Mesodermal cell (in vitro differentiated cells): ENCODE data around the gene CD99L2.

ENCODE experiments used
- H3K27ac ChIP-seq: 2 replicates; pipeline ENCODE4 v1.7.0; 2013; ENCODE audit warnings: mild to moderate bottlenecking, low read depth, low read length, moderate library complexity; ENCODE audit not compliant: severe bottlenecking
- H3K36me3 ChIP-seq: 2 replicates; pipeline ENCODE4 v1.7.1; 2013; ENCODE audit warnings: mild to moderate bottlenecking, low read length, moderate library complexity; ENCODE audit not compliant: control insufficient read depth, insufficient read depth
- H3K4me1 ChIP-seq: one replicate; pipeline ENCODE4 v1.7.1; 2013; ENCODE audit warnings: mild to moderate bottlenecking, low read length; ENCODE audit not compliant: insufficient read depth, control insufficient read depth, poor library complexity, severe bottlenecking
- H3K4me3 ChIP-seq: 2 replicates; pipeline ENCODE4 v1.7.0; 2013; ENCODE audit warnings: low read length, control low read depth, mild to moderate bottlenecking; ENCODE audit not compliant: insufficient read depth, poor library complexity, severe bottlenecking; ENCODE audit errors: extremely low read depth
- H3K9me3 ChIP-seq: 2 replicates; pipeline ENCODE4 v1.7.1; 2013; ENCODE audit warnings: mild to moderate bottlenecking, low read length, moderate library complexity; ENCODE audit not compliant: control insufficient read depth
- WGBS, 2 experiments: methylation state at CpG; one replicate each; pipeline ENCODE4 v1.1.5; 2013; ENCODE audit warnings: missing lambda C conversion rate in 2 of 2; ENCODE audit not compliant: insufficient coverage in 2 of 2; 5-methylcytosine and 5-hydroxymethylcytosine counted together

CD99L2 gene

DNA sequence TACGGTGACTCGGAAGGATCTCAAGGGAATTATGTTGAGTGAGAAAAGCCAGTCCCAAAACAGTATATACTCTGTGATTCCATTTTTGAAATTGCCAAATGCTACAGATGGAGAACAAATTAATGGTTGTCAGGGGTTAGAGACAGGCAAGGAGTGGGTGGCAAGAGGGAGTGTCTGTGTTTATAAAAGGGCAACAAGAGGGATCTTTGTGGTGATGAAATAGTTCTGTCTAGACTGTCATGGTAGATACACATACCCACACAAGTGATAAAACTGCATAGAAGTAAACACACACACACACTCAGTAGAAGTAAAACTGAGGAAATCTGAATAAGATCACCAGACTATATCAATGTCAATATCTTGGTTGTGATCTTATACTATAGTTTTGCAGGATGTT lies 92.7 kb downstream of the CD99L2 start:
- H3K27ac ChIP-seq = no peak overlapping the region
- 100% methylated on average over 2 of the region's 2 CpGs; no CpG with 5 or more reads in 1 of the 2 experiments for WGBS, 2 experiments
- no peaks in the 10 kb centered on the region for H3K36me3 ChIP-seq

DNA sequence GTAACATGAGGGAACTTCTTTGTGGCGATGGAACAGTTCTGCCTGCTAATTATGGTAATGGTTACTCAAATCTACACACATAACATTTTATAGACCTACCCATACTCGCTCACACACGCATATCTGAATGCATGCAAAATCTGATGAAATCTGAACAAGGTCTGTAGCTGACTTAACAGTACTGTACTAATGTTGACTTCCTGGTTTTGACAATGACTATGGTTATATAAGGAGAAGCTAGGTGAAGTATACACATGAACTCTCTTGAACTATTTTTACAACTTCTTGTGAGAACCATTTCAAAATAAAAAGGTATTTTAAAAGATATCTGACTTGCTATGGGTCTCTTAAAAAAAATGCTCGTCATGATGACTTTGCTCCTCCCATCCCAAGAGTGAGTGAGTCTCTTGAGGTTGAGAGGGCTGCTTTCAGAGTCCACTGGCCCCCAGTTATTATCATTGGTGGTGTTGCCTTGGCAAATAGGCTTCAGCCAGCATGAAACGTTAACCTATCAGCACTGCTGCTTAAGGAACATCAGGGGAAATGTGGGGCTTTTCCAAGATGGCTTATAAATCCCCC lies 105.4 kb downstream of the CD99L2 start:
- H3K4me3 ChIP-seq = no peak overlapping the region
- no peaks in the 10 kb centered on the region for H3K9me3 ChIP-seq
- H3K36me3 ChIP-seq = no peaks in the 10 kb centered on the region
- no CpG with 5 or more reads among the region's 5 CpGs for WGBS, 2 experiments
- no peak overlapping the region for H3K27ac ChIP-seq
- H3K4me1 ChIP-seq = no peaks in the 10 kb centered on the region

More for the DNA sequence above, 92.7 kb downstream of the CD99L2 start:
- Histone ChIP-seq H3K9me3 (no peaks in the 10 kb centered on the region), H3K4me3 (no peak overlapping the region), H3K4me1 (no peaks in the 10 kb centered on the region)

DNA sequence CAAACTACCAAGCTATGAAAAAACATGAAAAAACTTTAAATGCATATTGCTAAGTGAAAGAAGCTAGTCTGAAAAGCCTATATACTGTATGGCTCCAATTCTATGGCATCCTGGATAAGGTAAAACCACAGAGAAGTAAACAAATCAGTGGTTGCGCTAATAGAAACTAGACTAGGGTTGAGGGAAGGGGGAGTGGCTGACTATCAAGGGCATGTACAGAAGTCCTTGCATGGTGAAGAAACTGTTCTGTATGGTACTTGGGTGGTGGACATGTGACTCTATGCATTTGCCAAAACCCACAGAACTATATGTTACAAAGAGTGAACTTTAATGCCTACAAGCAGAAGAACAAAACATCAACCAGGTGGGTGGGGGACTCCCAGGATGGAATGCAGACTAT lies 108.4 kb downstream of the CD99L2 start:
- WGBS, 2 experiments = 100% methylated on average over 1 of the region's 1 CpG; no CpG with 5 or more reads in 1 of the 2 experiments
- Histone ChIP-seq H3K27ac (no peak overlapping the region), H3K4me3 (no peak overlapping the region), H3K36me3 (no peaks in the 10 kb centered on the region), H3K4me1 (no peaks in the 10 kb centered on the region), H3K9me3 (no peaks in the 10 kb centered on the region)

DNA sequence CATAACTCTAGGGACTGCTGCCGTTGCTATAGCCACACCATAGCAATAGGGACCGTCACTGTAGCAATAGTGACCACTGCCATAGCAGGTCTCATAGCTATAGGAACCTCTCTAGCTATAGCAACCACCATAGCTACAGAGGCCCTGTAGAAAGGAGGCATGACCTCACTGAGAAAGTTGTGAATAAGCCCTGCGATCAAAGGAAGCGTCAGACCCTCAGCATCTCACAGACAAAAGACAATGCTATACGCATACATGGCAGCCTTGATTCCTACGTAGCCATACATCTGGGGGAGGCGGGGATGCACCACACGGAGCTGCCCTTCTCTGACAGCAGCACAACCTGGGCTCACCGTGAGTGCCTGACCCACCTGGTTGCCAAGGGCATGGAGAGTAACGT lies 116.8 kb downstream of the CD99L2 start:
- Histone ChIP-seq H3K4me3 (no peak overlapping the region), H3K4me1 (no peaks in the 10 kb centered on the region), H3K9me3 (no peaks in the 10 kb centered on the region), H3K27ac (no peak overlapping the region), H3K36me3 (no peaks in the 10 kb centered on the region)
- 100% methylated on average over 1 of the region's 10 CpGs; no CpG with 5 or more reads in 1 of the 2 experiments for WGBS, 2 experiments

DNA sequence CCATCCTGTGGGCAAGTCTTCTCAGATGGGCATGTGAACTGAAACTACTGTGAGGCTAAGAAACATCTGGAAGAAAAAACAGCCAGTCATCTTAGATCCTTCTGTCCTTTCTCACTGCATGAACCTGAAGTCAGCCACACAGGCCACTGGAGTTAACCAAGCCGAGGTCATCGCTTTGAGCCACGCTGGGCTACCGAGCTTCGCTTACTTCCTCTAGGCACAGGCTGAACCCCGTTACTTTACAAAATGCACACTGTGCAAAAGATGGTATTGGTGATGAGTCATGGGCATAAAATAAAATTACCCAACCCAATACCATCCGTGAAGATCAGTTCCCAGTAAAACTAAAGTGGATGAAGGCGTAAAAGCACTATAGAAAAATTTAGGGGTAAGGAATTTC lies 119.1 kb downstream of the CD99L2 start:
- Histone ChIP-seq H3K9me3 (no peaks in the 10 kb centered on the region), H3K36me3 (no peaks in the 10 kb centered on the region), H3K4me1 (no peaks in the 10 kb centered on the region), H3K27ac (no peak overlapping the region), H3K4me3 (no peak overlapping the region)
- 95% methylated on average over 4 of the region's 8 CpGs; no CpG with 5 or more reads in 1 of the 2 experiments for WGBS, 2 experiments

DNA sequence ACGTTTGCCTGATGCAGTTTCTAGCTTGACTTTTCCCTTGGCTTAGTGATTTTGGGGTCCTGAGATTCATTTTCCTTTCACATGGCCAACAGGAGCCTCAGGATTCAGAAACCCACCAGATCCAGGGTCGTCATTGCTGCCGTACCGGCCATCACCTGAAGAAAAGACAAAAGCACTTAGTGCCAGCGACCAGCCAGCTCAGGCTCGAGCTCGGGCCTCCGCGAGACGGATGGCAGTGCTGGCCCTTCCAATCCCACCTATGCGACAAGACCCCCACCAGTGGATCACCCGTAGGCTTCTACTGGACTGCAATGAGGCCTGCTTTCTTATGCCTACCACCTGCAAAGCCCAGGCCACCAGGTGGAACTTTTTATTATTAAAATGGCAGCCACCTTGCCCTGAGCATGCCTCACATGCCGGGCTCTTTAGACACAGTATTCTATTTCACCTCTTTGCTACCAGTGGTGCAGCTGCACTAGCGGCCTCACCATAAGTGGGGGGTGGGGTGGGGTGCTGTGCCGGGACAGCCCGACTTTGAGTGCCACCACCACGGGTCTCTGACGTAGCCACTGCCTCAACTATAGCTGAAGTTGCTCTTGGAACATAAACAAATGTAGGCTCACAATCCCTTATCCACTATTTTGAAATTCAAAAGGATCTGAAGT lies 121.0 kb downstream of the CD99L2 start:
- Histone ChIP-seq H3K27ac (no peak overlapping the region), H3K4me3 (no peak overlapping the region), H3K36me3 (no peaks in the 10 kb centered on the region), H3K4me1 (no peaks in the 10 kb centered on the region), H3K9me3 (no peaks in the 10 kb centered on the region)
- 91 to 94% methylated on average over 9 to 14 of the region's 18 CpGs for WGBS, 2 experiments

DNA sequence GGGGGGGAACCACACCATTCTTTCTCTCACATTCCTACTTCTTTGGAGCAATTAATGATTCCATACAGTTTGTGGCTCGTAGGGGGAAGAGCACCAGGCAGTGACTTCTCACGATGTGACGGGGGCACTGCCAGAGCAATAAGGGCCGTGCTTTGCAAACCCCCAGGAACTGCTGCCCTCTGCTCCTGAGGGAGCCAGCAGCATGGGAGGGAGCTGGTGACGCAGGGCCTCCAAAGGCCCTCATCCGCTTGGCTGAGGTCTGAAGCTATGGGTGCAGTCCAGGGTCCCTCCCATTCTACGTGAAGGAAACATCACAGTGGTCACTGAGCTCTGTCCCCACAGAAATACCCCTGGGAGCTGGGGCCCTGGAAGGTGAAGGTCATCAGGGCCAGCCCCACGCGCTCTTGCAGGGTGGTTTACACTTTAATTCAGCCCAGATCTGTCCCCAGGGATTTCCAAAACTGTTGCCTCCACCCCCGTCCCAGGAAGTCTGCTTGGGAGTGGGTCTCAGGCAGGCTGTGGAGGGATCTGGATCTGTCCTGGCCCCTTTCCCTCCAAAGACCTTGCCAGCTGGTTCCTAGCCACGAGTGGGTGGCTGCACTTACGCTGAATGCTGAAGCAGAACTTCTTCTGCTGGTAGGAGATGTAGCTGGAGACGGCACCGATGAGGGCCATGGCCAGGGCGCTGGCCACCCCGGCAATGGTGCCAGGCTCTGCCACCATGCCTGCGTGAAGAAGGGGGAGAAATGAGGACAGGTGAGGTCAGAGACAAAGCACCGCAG lies 122.7 kb downstream of the CD99L2 start:
- 93 to 94% methylated on average over 3 to 13 of the region's 18 CpGs for WGBS, 2 experiments
- Histone ChIP-seq H3K4me1 (no peaks in the 10 kb centered on the region), H3K9me3 (no peaks in the 10 kb centered on the region), H3K4me3 (no peak overlapping the region), H3K27ac (no peak overlapping the region), H3K36me3 (no peaks in the 10 kb centered on the region)

DNA sequence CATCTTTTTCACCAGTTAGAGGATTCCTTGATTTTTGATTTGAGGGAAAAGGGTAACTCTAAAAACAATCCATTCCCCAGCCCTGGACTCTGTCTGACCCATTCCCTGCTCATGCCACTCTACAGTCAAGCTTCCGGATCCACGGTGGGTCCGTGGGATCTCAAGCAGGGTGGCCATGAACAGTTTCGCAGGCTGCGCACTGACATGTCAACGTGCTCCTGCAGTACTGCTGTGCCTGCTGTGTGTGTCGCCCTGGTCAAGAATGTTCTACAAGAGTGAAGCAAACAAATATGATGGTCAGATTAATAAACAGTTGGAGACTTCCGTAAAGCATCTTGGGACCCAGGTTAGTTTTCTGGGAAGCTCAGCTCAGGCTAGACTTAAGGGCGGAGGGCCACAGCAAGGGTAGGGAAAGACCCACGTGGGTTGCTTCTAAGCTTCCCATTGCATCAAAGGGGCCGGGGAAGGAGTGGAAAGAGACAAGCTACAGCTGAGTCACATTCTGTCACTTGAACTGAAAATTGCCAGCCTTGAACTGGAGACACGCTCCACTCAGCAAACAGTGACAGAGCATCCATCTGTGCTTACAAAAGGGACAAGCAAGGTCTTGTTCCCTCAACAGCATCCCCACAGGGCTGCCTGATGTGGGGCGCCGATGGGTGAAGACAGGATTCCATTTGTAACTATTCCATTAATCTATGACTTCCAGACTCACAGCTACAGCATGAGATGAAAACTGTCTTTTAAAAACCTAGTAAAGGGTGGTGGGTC lies 123.5 kb downstream of the CD99L2 start:
- Histone ChIP-seq H3K4me1 (no peaks in the 10 kb centered on the region), H3K27ac (no peak overlapping the region)
- 94 to 97% methylated on average over 7 to 12 of the region's 14 CpGs for WGBS, 2 experiments

DNA sequence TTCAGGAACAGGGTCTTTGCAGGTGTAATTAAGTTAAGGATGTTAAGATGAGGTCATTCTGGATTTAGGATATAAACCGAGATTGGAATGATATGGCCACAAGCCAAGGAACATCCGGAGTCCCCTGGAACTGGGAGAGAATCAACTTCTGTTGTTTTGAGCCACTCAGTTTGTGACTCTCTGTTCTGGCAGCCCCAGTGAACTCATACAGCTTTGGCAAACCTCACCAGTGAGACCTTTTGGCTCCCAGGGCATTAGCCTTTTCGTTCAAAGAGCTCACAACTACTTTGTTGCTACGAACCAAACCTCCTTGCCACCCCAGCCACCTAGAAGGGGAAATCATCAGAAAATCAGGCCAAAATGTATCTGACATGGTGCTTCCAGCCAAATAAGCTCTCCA lies 124.8 kb downstream of the CD99L2 start:
- H3K36me3 ChIP-seq = no peaks in the 10 kb centered on the region
- no peaks in the 10 kb centered on the region for H3K4me1 ChIP-seq
- H3K4me3 ChIP-seq = no peak overlapping the region
- no peaks in the 10 kb centered on the region for H3K9me3 ChIP-seq
- 93 to 100% methylated on average over 1 to 2 of the region's 4 CpGs for WGBS, 2 experiments
- no peak overlapping the region for H3K27ac ChIP-seq

More for the DNA sequence above, 123.5 kb downstream of the CD99L2 start:
- H3K4me3 ChIP-seq = no peak overlapping the region
- H3K36me3 ChIP-seq = no peaks in the 10 kb centered on the region
- H3K9me3 ChIP-seq = no peaks in the 10 kb centered on the region

DNA sequence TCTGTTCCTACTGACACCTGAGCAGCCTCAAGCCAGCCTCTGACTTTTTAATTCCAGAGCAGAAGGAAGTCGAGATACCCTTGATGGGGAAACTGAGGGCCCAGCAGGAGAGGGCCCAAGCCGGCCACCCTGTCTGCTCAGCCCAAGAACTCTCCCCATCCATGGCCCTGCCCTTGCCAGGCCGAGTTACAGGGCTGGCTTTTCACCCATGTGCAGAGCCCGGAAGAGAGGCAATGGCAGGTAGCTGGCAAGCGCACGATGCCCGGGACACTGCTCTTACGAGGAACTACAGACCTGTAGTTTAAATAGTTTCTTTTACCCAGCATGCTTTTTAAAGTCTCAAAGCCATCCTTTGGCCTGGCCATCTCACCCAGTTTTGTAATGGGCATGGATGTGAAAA lies 125.4 kb downstream of the CD99L2 start:
- H3K4me3 ChIP-seq = no peak overlapping the region
- WGBS, 2 experiments = 93 to 100% methylated on average over 1 to 3 of the region's 8 CpGs
- no peaks in the 10 kb centered on the region for H3K4me1 ChIP-seq
- no peak overlapping the region for H3K27ac ChIP-seq
- no peaks in the 10 kb centered on the region for H3K9me3 ChIP-seq
- H3K36me3 ChIP-seq = no peaks in the 10 kb centered on the region
